ENCODE data around the gene TNFRSF21.
"Not testable (repeated sequence)": the region's sequence is repeated elsewhere in the genome, so short reads cannot be mapped to it uniquely, and the experiment has no call there.

TNFRSF21 gene

DNA sequence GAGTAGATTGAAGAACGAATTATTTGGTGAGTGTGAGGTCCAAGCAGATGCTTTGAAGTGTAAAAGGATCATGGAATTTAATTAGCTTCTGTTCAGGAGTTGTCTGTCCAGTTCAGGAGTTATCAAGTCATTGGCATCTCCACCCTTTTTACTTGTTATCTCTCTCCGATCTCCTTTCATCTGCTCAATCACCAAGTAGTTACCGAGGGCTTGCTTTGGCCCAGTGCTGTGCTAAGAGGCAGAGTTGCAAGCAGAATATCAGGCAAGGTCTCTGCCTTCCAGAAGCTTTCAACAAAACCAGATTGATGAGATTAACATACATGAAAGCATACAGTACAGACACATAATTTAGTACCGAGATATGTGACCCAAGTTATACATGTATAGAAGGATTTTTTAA is 10.2 kb upstream of the TNFRSF21 start:
- Histone ChIP-seq H3K4me3 (ENCODE audit: low read length) (no peak overlapping the region), H3K36me3 (replicated peaks; ENCODE audit: insufficient read depth, low read length) (no peaks in the 10 kb centered on the region), H4K20me1 (ENCODE audit: insufficient read depth, low read length) (no peaks in the 10 kb centered on the region), H2AFZ (ENCODE audit: low read length) (no peak overlapping the region), H3K27me3 (replicated peaks; ENCODE audit: insufficient read depth, low read length) (no peaks in the 10 kb centered on the region), H3F3A (ENCODE audit: insufficient read depth, low read length) (no peaks in the 10 kb centered on the region), H3K9me3 (replicated peaks; ENCODE audit: insufficient read depth, low read length) (no peaks in the 10 kb centered on the region), H3K9ac (ENCODE audit: low read length) (no peak overlapping the region), H3K27ac (ENCODE audit: low read length) (no peak overlapping the region), H3K4me1 (ENCODE audit: low read length) (no peaks in the 10 kb centered on the region), H3K9me2 (replicated peaks; ENCODE audit: insufficient read depth, low read length) (no peaks in the 10 kb centered on the region), H3K79me2 (ENCODE audit: low read length) (no peaks in the 10 kb centered on the region), H3K4me2 (ENCODE audit: low read depth, low read length) (no peak overlapping the region)
- no peak for TF ChIP-seq EZH2 (optimal IDR thresholded peaks at IDR 0.05; ENCODE audit: low read depth, low read length)
- no peak for TF ChIP-seq CTCF (IDR thresholded peaks at IDR 0.05; ENCODE audit: low read length)
- TF ChIP-seq EZH2phosphoT487 (IDR thresholded peaks at IDR 0.05; ENCODE audit: low read length) = no peak
- DNase-seq = no peak

DNA sequence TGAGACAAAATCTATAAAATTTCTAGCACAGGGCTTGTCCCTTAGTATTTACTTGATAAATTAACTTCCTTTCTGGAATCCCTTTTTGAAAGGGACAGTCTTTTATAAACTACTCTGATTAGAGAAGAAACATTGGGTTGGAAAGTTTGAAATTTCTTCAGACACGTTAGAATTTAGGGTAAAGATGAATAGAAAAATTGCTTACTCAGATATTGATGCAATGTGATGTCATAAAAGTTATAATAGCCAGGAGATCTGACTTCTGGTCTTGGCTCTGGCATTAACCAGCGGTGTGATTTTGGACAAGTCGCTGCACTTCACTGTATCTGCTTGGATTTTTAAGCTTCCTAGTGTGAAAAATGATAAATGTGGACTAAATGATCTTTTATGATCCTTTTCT is 9.7 kb upstream of the TNFRSF21 start:
- no peak overlapping the region for H3K4me2 ChIP-seq (ENCODE audit: low read depth, low read length)

GRCh38 chr6:47318236-47318989 is 8.7 kb upstream of the TNFRSF21 start:
- H3K4me3 ChIP-seq (ENCODE audit: low read length) = no peak overlapping the region

More for the DNA sequence above, 9.7 kb upstream of the TNFRSF21 start:
- no peak overlapping the region for H2AFZ ChIP-seq (ENCODE audit: low read length)
- no peak overlapping the region for H3K4me3 ChIP-seq (ENCODE audit: low read length)
- H3K9me2 ChIP-seq (replicated peaks; ENCODE audit: insufficient read depth, low read length) = no peaks in the 10 kb centered on the region
- H3K27me3 ChIP-seq (replicated peaks; ENCODE audit: insufficient read depth, low read length) = no peaks in the 10 kb centered on the region
- TF ChIP-seq EZH2phosphoT487 (IDR thresholded peaks at IDR 0.05; ENCODE audit: low read length) (no peak), CTCF (IDR thresholded peaks at IDR 0.05; ENCODE audit: low read length) (no peak)
- H3K9ac ChIP-seq (ENCODE audit: low read length) = no peak overlapping the region
- H3K9me3 ChIP-seq (replicated peaks; ENCODE audit: insufficient read depth, low read length) = no peaks in the 10 kb centered on the region
- no peaks in the 10 kb centered on the region for H3K4me1 ChIP-seq (ENCODE audit: low read length)
- no peak for DNase-seq
- no peaks in the 10 kb centered on the region for H3F3A ChIP-seq (ENCODE audit: insufficient read depth, low read length)
- no peaks in the 10 kb centered on the region for H4K20me1 ChIP-seq (ENCODE audit: insufficient read depth, low read length)
- no peaks in the 10 kb centered on the region for H3K36me3 ChIP-seq (replicated peaks; ENCODE audit: insufficient read depth, low read length)
- no peak overlapping the region for H3K27ac ChIP-seq (ENCODE audit: low read length)
- no peaks in the 10 kb centered on the region for H3K79me2 ChIP-seq (ENCODE audit: low read length)

DNA sequence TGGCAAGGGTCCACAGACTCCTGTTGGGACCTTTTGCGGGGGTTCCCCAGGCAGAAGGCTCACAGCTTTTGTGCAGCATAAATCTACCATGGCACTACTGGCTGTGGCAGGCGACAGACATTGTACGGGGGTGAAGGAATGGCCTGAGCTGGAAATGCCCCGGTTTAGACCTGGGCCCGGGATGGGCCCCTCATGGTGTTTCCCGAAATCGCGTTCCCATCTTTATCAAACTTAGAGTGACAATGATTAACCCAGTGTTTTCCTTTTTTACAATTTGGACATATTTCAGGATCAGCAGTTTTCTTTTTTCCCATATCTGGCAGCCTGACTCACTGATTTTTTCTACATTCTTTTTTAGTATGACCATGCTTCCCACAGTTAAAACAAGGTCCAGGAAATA is 5.5 kb upstream of the TNFRSF21 start:
- not testable (repeated sequence) for H3K9ac ChIP-seq (ENCODE audit: low read length); H3K36me3 ChIP-seq (replicated peaks; ENCODE audit: insufficient read depth, low read length); H4K20me1 ChIP-seq (ENCODE audit: insufficient read depth, low read length); DNase-seq; H3K9me3 ChIP-seq (replicated peaks; ENCODE audit: insufficient read depth, low read length); H2AFZ ChIP-seq (ENCODE audit: low read length); H3K27me3 ChIP-seq (replicated peaks; ENCODE audit: insufficient read depth, low read length); H3K4me3 ChIP-seq (ENCODE audit: low read length); H3K27ac ChIP-seq (ENCODE audit: low read length); H3K4me1 ChIP-seq (ENCODE audit: low read length); H3K79me2 ChIP-seq (ENCODE audit: low read length); H3K4me2 ChIP-seq (ENCODE audit: low read depth, low read length); H3K9me2 ChIP-seq (replicated peaks; ENCODE audit: insufficient read depth, low read length); H3F3A ChIP-seq (ENCODE audit: insufficient read depth, low read length)

More at GRCh38 chr6:47318236-47318989, 8.7 kb upstream of the TNFRSF21 start:
- no peak for TF ChIP-seq EZH2 (optimal IDR thresholded peaks at IDR 0.05; ENCODE audit: low read depth, low read length)
- no peak for TF ChIP-seq CTCF (IDR thresholded peaks at IDR 0.05; ENCODE audit: low read length)
- no peak for TF ChIP-seq EZH2phosphoT487 (IDR thresholded peaks at IDR 0.05; ENCODE audit: low read length)
- no peaks in the 10 kb centered on the region for H3K36me3 ChIP-seq (replicated peaks; ENCODE audit: insufficient read depth, low read length)
- no peak overlapping the region for H2AFZ ChIP-seq (ENCODE audit: low read length)
- no peaks in the 10 kb centered on the region for H4K20me1 ChIP-seq (ENCODE audit: insufficient read depth, low read length)
- no peaks in the 10 kb centered on the region for H3K9me3 ChIP-seq (replicated peaks; ENCODE audit: insufficient read depth, low read length)
- H3K4me1 ChIP-seq (ENCODE audit: low read length) = no peaks in the 10 kb centered on the region
- H3K4me2 ChIP-seq (ENCODE audit: low read depth, low read length) = no peak overlapping the region
- H3K9me2 ChIP-seq (replicated peaks; ENCODE audit: insufficient read depth, low read length) = no peaks in the 10 kb centered on the region
- H3K27ac ChIP-seq (ENCODE audit: low read length) = no peak overlapping the region
- H3K79me2 ChIP-seq (ENCODE audit: low read length) = no peaks in the 10 kb centered on the region
- no peaks in the 10 kb centered on the region for H3F3A ChIP-seq (ENCODE audit: insufficient read depth, low read length)
- no peak overlapping the region for H3K9ac ChIP-seq (ENCODE audit: low read length)
- DNase-seq = no peak
- H3K27me3 ChIP-seq (replicated peaks; ENCODE audit: insufficient read depth, low read length) = no peaks in the 10 kb centered on the region
